SH-SY5Y (cell line): Measurements from ENCODE around the gene DOCK10.

Source experiments
- GATA2 ChIP-seq: IDR thresholded peaks from 2 replicates; pipeline ENCODE4 v1.6.1; 2011; ENCODE audit warnings: mild to moderate bottlenecking, low read depth, low read length
- GATA3 ChIP-seq: IDR thresholded peaks from 2 replicates; pipeline ENCODE4 v1.6.1; 2011; ENCODE audit warnings: low read depth, mild to moderate bottlenecking, low read length, moderate library complexity

DNA sequence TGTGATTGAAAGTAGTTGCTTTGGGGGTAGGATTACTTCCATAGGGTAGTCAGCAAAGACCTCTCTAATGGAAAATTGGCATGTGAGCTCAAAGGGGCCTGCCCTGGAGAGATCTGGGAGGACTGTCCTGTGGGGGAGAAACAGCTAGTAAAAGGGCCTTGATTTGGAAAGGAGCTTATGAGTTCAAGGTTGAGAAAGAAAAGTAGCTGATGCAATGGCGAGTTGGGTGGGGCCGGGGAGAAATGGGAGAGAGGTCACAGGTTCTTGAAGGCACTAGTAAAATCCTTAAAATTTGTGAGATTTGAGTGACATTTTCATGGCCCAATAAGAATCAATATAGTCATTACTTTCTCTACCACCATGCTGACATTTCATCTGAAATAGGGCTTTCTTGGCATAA lies 244.1 kb downstream of the DOCK10 start:
- TF ChIP-seq GATA3 (no peak), GATA2 (no peak)
